ENCODE results near the gene UBE2H. TPM values are rescaled to one million over a fixed set of nuclear protein-coding genes. Genes with fewer than 3 reads are reported as not detected.
A peak's percentile ranks its signal among the peaks of the same experiment; 100 is the strongest.

The UBE2H gene
- total RNA-seq, 1 donor from 2014 or later = 194 TPM

DNA sequence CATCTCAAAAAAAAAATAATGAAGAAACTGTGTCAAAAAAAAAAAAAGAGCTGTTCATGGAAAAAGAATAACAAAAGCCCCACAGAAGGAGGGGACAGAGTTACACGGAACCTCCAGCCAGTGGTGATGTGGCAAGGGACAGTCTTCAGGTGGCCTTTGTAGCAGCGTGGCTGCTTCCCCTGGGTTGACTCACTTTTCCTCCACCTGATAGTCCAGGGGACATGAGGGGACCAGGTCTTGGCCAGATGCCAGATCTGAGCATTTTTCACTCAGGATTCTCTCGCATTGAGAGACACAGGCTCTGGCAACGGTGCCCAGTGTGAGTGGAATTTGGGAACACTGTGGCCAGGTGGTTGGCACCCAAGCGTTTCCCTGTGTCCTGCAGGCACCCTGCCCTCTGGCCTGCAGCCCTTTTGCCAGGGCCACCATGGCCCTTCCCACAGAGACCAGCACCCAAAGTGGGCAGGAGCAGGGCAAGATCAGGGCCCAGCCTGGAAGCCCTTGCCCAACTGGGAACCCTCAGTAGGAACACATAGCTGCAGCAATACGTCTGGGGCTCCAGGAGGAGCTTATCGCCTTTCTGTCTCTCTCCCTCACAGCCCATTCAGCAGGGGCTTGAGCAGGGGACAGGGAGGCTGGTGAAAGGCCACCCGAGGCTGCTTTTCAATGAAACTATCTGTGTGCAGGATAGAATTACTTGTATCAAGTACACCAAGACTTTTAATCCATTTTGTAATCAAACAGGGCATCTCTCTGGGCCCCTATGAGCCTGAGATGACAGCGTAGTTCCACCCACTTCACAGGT, 159.1 kb downstream of the UBE2H start:
- DNase-seq (ENCODE audit: low read depth) (no peak), FAIRE-seq (no peak)
- Histone ChIP-seq H3K27ac (ENCODE audit: low read depth, low read length) (no peak overlapping the region), H4K20me1 (ENCODE audit: insufficient read depth, low read length) (no peaks in the 10 kb centered on the region), H3K9ac (ENCODE audit: low read length) (no peak overlapping the region), H2AFZ (ENCODE audit: low read depth, low read length) (no peak overlapping the region), H3K27me3 (ENCODE audit: insufficient read depth, low read length) (no peaks in the 10 kb centered on the region), H3K4me1 (ENCODE audit: insufficient read depth, low read length) (no peaks in the 10 kb centered on the region), H3K9me3 (ENCODE audit: insufficient read depth, low read depth, low read length) (no peaks in the 10 kb centered on the region), H3K36me3 (ENCODE audit: insufficient read depth, low read length) (no peaks in the 10 kb centered on the region), H3K4me2 (ENCODE audit: low read length) (no peak overlapping the region), H3K79me2 (ENCODE audit: insufficient read depth, low read length) (no peaks in the 10 kb centered on the region), H3K4me3 (ENCODE audit: insufficient read depth, low read depth, low read length) (no peak overlapping the region)
- Mint-ChIP-seq H3K4me3 (ENCODE audit: unreplicated experiment) (no peak overlapping the region), H3K4me1 (ENCODE audit: low read depth, unreplicated experiment) (no peaks in the 10 kb centered on the region), H3K27me3 (ENCODE audit: low read depth, unreplicated experiment) (peaks cover 45% of the 10 kb centered on the region), H3K36me3 (ENCODE audit: low read depth, unreplicated experiment) (peaks cover 2% of the 10 kb centered on the region), H3K9me3 (ENCODE audit: unreplicated experiment) (peaks cover 2% of the 10 kb centered on the region), H3K27ac (ENCODE audit: unreplicated experiment) (no peak overlapping the region)
- TF ChIP-seq, protein P1, sequence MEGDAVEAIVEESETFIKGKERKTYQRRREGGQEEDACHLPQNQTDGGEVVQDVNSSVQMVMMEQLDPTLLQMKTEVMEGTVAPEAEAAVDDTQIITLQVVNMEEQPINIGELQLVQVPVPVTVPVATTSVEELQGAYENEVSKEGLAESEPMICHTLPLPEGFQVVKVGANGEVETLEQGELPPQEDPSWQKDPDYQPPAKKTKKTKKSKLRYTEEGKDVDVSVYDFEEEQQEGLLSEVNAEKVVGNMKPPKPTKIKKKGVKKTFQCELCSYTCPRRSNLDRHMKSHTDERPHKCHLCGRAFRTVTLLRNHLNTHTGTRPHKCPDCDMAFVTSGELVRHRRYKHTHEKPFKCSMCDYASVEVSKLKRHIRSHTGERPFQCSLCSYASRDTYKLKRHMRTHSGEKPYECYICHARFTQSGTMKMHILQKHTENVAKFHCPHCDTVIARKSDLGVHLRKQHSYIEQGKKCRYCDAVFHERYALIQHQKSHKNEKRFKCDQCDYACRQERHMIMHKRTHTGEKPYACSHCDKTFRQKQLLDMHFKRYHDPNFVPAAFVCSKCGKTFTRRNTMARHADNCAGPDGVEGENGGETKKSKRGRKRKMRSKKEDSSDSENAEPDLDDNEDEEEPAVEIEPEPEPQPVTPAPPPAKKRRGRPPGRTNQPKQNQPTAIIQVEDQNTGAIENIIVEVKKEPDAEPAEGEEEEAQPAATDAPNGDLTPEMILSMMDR (IDR thresholded peaks at IDR 0.05; ENCODE audit: insufficient read depth, low read depth, low read length) = no peak
- TF ChIP-seq EZH2 (IDR thresholded peaks at IDR 0.05; ENCODE audit: insufficient read depth, low read length) = no peak

DNA sequence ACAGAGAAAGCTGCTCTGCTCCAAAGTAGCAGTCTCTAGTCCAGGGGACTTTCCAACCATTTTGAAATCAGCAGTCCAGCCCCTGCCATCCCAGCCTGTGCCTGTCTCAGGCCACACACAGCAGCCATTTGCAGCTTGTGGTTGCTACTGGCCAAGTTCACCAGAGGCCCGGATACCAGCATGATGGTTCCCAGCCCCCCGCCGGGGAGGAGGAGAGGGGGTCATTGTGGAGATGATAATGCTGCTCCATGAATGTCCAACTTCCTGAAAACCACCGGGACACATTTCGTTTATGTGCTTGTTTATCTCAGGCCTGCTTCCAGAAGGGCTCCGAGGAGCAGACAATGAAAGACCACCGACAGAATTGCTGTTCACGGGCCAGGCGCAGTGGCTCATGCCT, 160.0 kb downstream of the UBE2H start:
- Histone ChIP-seq H4K20me1 (ENCODE audit: insufficient read depth, low read length) (no peaks in the 10 kb centered on the region), H3K9ac (ENCODE audit: low read length) (no peak overlapping the region), H3K27me3 (ENCODE audit: insufficient read depth, low read length) (no peaks in the 10 kb centered on the region), H3K4me3 (ENCODE audit: insufficient read depth, low read depth, low read length) (no peak overlapping the region), H3K36me3 (ENCODE audit: insufficient read depth, low read length) (no peaks in the 10 kb centered on the region), H3K9me3 (ENCODE audit: insufficient read depth, low read depth, low read length) (no peaks in the 10 kb centered on the region), H3K27ac (ENCODE audit: low read depth, low read length) (no peak overlapping the region), H3K79me2 (ENCODE audit: insufficient read depth, low read length) (no peaks in the 10 kb centered on the region), H2AFZ (ENCODE audit: low read depth, low read length) (no peak overlapping the region), H3K4me2 (ENCODE audit: low read length) (no peak overlapping the region), H3K4me1 (ENCODE audit: insufficient read depth, low read length) (no peaks in the 10 kb centered on the region)
- H3K4me1 Mint-ChIP-seq (ENCODE audit: low read depth, unreplicated experiment) = no peaks in the 10 kb centered on the region
- TF ChIP-seq EZH2 (IDR thresholded peaks at IDR 0.05; ENCODE audit: insufficient read depth, low read length) = no peak
- TF ChIP-seq, protein P1 (IDR thresholded peaks at IDR 0.05; ENCODE audit: insufficient read depth, low read depth, low read length) = no peak
- DNase-seq (ENCODE audit: low read depth) (no peak), FAIRE-seq (no peak)
- peaks cover 2% of the 10 kb centered on the region for H3K36me3 Mint-ChIP-seq (ENCODE audit: low read depth, unreplicated experiment)
- H3K27ac Mint-ChIP-seq (ENCODE audit: unreplicated experiment) = no peak overlapping the region
- peaks cover 2% of the 10 kb centered on the region for H3K9me3 Mint-ChIP-seq (ENCODE audit: unreplicated experiment)
- no peak overlapping the region for H3K4me3 Mint-ChIP-seq (ENCODE audit: unreplicated experiment)
- H3K27me3 Mint-ChIP-seq (ENCODE audit: low read depth, unreplicated experiment) = peaks cover 47% of the 10 kb centered on the region

DNA sequence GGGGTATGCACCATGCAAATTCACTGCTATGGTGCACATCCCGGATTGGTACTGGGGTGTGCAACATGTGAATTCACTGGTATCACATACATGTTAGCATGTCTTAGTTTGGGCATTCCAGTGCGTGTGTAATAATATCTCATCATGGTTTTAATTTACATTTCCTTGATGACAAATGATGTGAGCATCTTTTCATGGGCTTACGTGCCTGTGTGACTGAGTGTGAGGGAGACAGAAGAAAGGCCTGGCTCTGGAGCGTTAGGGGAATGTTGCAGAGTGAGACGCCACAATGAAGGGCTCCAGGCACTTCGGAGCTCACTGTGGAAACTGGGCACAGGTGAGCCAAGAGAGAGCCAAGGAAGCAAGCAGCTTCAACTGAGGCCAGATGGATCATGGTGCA, 162.6 kb downstream of the UBE2H start:
- Mint-ChIP-seq H3K27ac (ENCODE audit: unreplicated experiment) (no peak overlapping the region), H3K4me3 (ENCODE audit: unreplicated experiment) (no peak overlapping the region), H3K9me3 (ENCODE audit: unreplicated experiment) (peaks cover 5% of the 10 kb centered on the region), H3K36me3 (ENCODE audit: low read depth, unreplicated experiment) (peaks cover 2% of the 10 kb centered on the region), H3K4me1 (ENCODE audit: low read depth, unreplicated experiment) (peaks cover 3% of the 10 kb centered on the region), H3K27me3 (ENCODE audit: low read depth, unreplicated experiment) (peaks cover 62% of the 10 kb centered on the region)
- Histone ChIP-seq H3K79me2 (ENCODE audit: insufficient read depth, low read length) (no peaks in the 10 kb centered on the region), H2AFZ (ENCODE audit: low read depth, low read length) (no peak overlapping the region), H3K27ac (ENCODE audit: low read depth, low read length) (no peak overlapping the region), H3K27me3 (ENCODE audit: insufficient read depth, low read length) (peaks cover 24% of the 10 kb centered on the region), H4K20me1 (ENCODE audit: insufficient read depth, low read length) (peaks cover 3% of the 10 kb centered on the region), H3K4me3 (ENCODE audit: insufficient read depth, low read depth, low read length) (no peak overlapping the region), H3K4me2 (ENCODE audit: low read length) (no peak overlapping the region), H3K9ac (ENCODE audit: low read length) (no peak overlapping the region), H3K36me3 (ENCODE audit: insufficient read depth, low read length) (no peaks in the 10 kb centered on the region), H3K4me1 (ENCODE audit: insufficient read depth, low read length) (peaks cover 4% of the 10 kb centered on the region), H3K9me3 (ENCODE audit: insufficient read depth, low read depth, low read length) (no peaks in the 10 kb centered on the region)
- TF ChIP-seq, protein P1 (IDR thresholded peaks at IDR 0.05; ENCODE audit: insufficient read depth, low read depth, low read length) = no peak
- no peak for TF ChIP-seq EZH2 (IDR thresholded peaks at IDR 0.05; ENCODE audit: insufficient read depth, low read length)
- DNase-seq (ENCODE audit: low read depth) = peak; percentile 6
- no peak for FAIRE-seq
